Effector memory CD8-positive, alpha-beta T cell (primary cell): ENCODE measurements around the gene NPAS1.
A peak's percentile ranks its signal among the peaks of the same experiment; 100 is the strongest.
"Not testable (repeated sequence)": the region's sequence is repeated elsewhere in the genome, so short reads cannot be mapped to it uniquely, and the experiment has no call there.

Source experiments
- ATAC-seq: fragments of 150-1000 bp; cut with Tn5 transposase; replicated peaks from 2 replicates; pipeline ENCODE4 v1.10.0; 2021; ENCODE audit warnings: mild to moderate bottlenecking, moderate library complexity
- DNase-seq, 3 experiments: peaks; one replicate each; pipeline ENCODE4 v3.0.0; 2021
- H3K27ac Mint-ChIP-seq, 2 donors: one replicate each; pipeline ENCODE4 v1.8.0; 2022; ENCODE audit warnings: mild to moderate bottlenecking in 2 of 2, mixed read lengths in 2 of 2, moderate library complexity in 2 of 2
- H3K27me3 Mint-ChIP-seq, 2 donors: one replicate each; pipeline ENCODE4 v1.8.0; 2022; ENCODE audit warnings: mixed read lengths in 2 of 2
- H3K36me3 Mint-ChIP-seq: one replicate; pipeline ENCODE4 v1.8.0; 2022; ENCODE audit warnings: mild to moderate bottlenecking, moderate library complexity, mixed read lengths; ENCODE audit not compliant: insufficient read depth
- H3K4me1 Mint-ChIP-seq, 2 donors: one replicate each; pipeline ENCODE4 v1.8.0; 2022; ENCODE audit warnings: low read depth in 2 of 2, mixed read lengths in 2 of 2
- H3K4me3 Mint-ChIP-seq, 2 donors: one replicate each; pipeline ENCODE4 v1.8.0; 2022; ENCODE audit warnings: mild to moderate bottlenecking in 2 of 2, mixed read lengths in 2 of 2, moderate library complexity in 2 of 2
- H3K9me3 Mint-ChIP-seq, 2 donors: one replicate each; pipeline ENCODE4 v1.8.0; 2022; ENCODE audit warnings: mixed read lengths in 2 of 2

NPAS1 gene

GRCh38 chr19:46999377-46999776 lies 20.3 kb upstream of the NPAS1 start:
- peaks cover 5 to 11% of the 10 kb centered on the region in 2 donors for H3K4me1 Mint-ChIP-seq
- no peak overlapping the region for H3K27ac Mint-ChIP-seq
- ATAC-seq (no peak), DNase-seq (no peak)
- H3K4me3 Mint-ChIP-seq: no peak overlapping the region
- H3K27me3 Mint-ChIP-seq: no peaks in the 10 kb centered on the region
- peaks cover 32% of the 10 kb centered on the region for H3K36me3 Mint-ChIP-seq
- H3K9me3 Mint-ChIP-seq: no peaks in the 10 kb centered on the region

DNA sequence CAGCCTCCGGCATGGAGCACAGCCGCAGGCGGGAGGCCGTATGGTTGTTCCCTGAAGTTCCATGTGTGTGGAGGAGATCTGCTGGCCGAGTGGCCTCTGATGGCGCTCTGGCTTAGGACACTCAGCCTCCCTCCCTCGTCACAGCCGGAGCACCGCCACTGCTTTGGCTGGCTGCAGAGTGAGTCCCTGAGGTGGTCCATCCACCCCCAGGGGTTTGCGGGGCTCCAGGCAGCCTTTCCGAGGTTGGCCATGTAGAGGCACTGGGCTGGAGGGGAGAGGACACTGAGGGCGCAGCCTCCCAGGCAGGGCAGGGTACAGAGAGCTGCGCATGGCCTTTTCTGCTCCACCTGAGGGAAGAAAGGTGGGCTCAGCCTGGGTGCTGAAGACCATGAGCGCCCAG lies 19.8 kb upstream of the NPAS1 start:
- Mint-ChIP-seq H3K27ac (no peak overlapping the region), H3K4me1 (peaks cover 5 to 11% of the 10 kb centered on the region in 2 donors), H3K4me3 (no peak overlapping the region), H3K36me3 (peaks cover 31% of the 10 kb centered on the region), H3K9me3 (no peaks in the 10 kb centered on the region), H3K27me3 (no peaks in the 10 kb centered on the region)
- ATAC-seq (no peak), DNase-seq (no peak)

DNA sequence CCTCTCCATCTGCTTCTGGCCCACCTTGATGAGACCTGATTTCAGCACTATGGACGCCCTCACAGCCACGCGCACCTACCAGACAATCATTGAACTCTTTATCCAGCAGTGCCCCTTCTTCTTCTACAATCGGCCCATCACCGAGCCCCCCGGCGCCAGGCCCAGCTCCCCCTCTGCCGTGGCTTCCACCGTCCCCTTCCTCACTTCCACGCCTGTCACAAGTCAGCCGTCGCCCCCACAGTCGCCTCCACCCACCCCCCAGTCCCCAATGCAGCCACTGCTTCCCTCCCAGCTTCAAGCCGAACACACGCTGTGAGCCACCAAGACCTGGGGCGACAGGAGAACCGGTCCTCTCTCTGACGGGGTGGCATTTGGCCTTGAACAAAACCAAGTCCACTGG lies 19.3 kb upstream of the NPAS1 start:
- Mint-ChIP-seq H3K27me3 (no peaks in the 10 kb centered on the region), H3K9me3 (no peaks in the 10 kb centered on the region), H3K36me3 (peaks cover 31% of the 10 kb centered on the region), H3K4me3 (no peak overlapping the region), H3K27ac (no peak overlapping the region), H3K4me1 (peaks cover 5 to 11% of the 10 kb centered on the region in 2 donors)
- DNase-seq (no peak), ATAC-seq (no peak)

- Mint-ChIP-seq H3K27ac (peak overlapping the region in 1 of 2 donors; percentile 4), H3K36me3 (peaks cover 31% of the 10 kb centered on the region), H3K4me1 (peaks cover 14% of the 10 kb centered on the region in 2 donors), H3K9me3 (no peaks in the 10 kb centered on the region), H3K4me3 (no peak overlapping the region), H3K27me3 (no peaks in the 10 kb centered on the region)
- ATAC-seq (no peak), DNase-seq (no peak)
These were observed 18.1 kb upstream of the NPAS1 start for GRCh38 chr19:47001584-47001983.

GRCh38 chr19:47002106-47002766 lies 17.4 kb upstream of the NPAS1 start:
- Mint-ChIP-seq H3K4me1 (peaks cover 14 to 15% of the 10 kb centered on the region in 2 donors), H3K36me3 (peaks cover 28% of the 10 kb centered on the region), H3K27ac (no peak overlapping the region), H3K4me3 (no peak overlapping the region), H3K9me3 (no peaks in the 10 kb centered on the region), H3K27me3 (no peaks in the 10 kb centered on the region)
- DNase-seq: no peak
- no peak for ATAC-seq

GRCh38 chr19:47002853-47003610 lies 16.6 kb upstream of the NPAS1 start:
- DNase-seq (no peak), ATAC-seq (no peak)
- peaks cover 14 to 15% of the 10 kb centered on the region in 2 donors for H3K4me1 Mint-ChIP-seq
- H3K27ac Mint-ChIP-seq: peak overlapping the region in 1 of 2 donors; percentile 65
- peaks cover 26% of the 10 kb centered on the region for H3K36me3 Mint-ChIP-seq
- no peaks in the 10 kb centered on the region for H3K9me3 Mint-ChIP-seq
- H3K4me3 Mint-ChIP-seq: no peak overlapping the region
- no peaks in the 10 kb centered on the region for H3K27me3 Mint-ChIP-seq

DNA sequence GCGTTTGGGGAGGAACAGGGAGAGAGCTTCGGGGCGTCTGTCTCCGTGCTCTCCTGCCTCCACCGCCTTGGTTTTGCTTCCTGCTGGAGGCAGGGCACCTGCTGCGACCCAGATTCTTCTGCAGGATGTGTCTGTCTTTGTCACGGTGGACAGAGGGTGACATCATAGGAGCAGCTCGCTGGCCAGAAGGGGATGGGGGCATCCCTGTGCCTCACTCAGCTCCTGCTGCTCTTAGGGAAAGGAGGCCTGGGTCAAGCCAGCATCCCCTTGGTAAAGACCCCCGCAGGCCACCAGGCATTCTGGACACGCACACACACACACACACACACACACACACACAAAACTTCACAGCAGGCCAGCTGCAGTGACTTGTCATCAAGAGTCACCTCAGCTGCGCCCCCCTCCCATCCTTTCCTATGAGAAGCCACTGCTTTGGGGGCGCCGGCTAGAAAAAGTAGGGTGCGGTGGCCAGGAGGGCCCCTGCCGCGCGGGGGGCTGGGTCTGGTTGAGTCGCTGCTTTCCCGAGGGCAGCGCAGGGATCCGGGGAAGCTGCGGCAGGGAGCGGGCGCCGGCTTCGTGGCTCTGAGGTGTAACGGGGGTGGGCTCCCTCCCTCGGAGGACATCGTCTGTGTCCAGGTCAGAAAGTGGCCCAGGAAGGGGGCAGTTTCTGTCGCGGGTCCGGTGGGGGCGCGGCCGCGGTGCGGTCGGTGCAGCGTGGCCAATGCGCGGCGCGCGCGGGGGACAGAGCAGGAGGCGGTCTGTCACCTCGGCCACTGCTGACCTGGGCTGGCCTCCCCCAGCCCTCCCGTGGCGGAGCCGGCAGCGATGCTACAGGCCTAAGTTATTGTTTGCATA lies 15.8 kb upstream of the NPAS1 start:
- Mint-ChIP-seq H3K4me3 (no peak overlapping the region), H3K9me3 (no peaks in the 10 kb centered on the region), H3K4me1 (peaks cover 14 to 15% of the 10 kb centered on the region in 2 donors), H3K36me3 (peaks cover 25% of the 10 kb centered on the region), H3K27me3 (no peaks in the 10 kb centered on the region), H3K27ac (peak overlapping the region in 1 of 2 donors; percentile 56)
- no peak for DNase-seq
- peak; percentile 32 for ATAC-seq

GRCh38 chr19:47005164-47005641 lies 14.4 kb upstream of the NPAS1 start:
- DNase-seq: no peak
- H3K36me3 Mint-ChIP-seq: peaks cover 23% of the 10 kb centered on the region
- no peak for ATAC-seq
- no peaks in the 10 kb centered on the region for H3K27me3 Mint-ChIP-seq
- H3K4me3 Mint-ChIP-seq: no peak overlapping the region
- peaks cover 14 to 15% of the 10 kb centered on the region in 2 donors for H3K4me1 Mint-ChIP-seq
- H3K9me3 Mint-ChIP-seq: no peaks in the 10 kb centered on the region
- H3K27ac Mint-ChIP-seq: peak overlapping the region; percentile 33 to 56

- Mint-ChIP-seq H3K4me1 (peaks cover 14 to 15% of the 10 kb centered on the region in 2 donors), H3K27ac (peak overlapping the region; percentile 1 to 33), H3K36me3 (peaks cover 23% of the 10 kb centered on the region), H3K4me3 (no peak overlapping the region), H3K9me3 (no peaks in the 10 kb centered on the region), H3K27me3 (no peaks in the 10 kb centered on the region)
- peak; percentile 36 for ATAC-seq
- DNase-seq: no peak
These were observed 13.8 kb upstream of the NPAS1 start for GRCh38 chr19:47005873-47006272.

DNA sequence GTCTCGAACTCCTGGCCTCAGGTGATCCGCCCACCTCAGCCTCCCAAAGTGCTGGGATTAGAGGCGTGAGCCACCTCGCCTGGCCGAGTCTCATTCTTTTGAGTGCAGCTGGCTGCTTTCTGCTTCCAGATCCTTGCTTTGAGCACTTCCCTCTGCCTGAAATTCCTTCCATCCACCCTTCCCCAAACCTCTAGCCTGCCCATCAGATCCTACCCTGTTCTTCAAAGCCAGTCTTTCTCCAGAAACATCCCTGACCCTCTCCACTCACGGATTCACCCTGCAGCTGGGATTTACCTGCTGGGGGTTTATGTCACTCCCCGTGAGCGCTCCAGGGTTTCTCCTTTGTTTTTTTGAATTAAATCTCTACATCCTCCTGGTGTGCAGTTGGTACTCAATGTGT lies 13.1 kb upstream of the NPAS1 start:
- Mint-ChIP-seq H3K4me3 (no peak overlapping the region), H3K9me3 (no peaks in the 10 kb centered on the region), H3K27ac (peak overlapping the region in 1 of 2 donors; percentile 41), H3K36me3 (peaks cover 23% of the 10 kb centered on the region), H3K4me1 (peaks cover 14 to 15% of the 10 kb centered on the region in 2 donors), H3K27me3 (no peaks in the 10 kb centered on the region)
- ATAC-seq (no peak), DNase-seq (no peak)

DNA sequence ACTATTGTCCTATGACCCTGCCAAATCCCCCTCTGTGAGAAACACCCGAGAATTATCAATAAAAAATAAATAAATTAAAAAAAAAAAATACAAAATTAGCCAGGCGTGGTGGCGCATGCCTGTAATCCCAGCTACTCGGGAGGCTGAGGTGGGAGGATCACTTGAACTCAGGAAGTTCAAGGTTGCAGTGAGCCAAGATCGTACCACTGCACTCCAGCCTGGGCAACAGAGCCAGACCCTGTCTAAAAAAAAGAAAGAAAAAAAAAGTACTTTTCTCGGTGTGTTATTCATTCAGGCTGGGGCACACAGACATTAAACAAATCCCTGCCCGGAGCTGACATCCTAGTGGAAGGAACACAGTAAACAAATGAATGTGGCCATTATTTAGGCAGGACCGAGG lies 9.1 kb upstream of the NPAS1 start:
- Mint-ChIP-seq H3K36me3 (peaks cover 28% of the 10 kb centered on the region), H3K4me1 (peaks cover 11 to 19% of the 10 kb centered on the region in 2 donors), H3K27me3 (peaks cover 8 to 13% of the 10 kb centered on the region in 2 donors)
- H3K9me3 Mint-ChIP-seq, H3K4me3 Mint-ChIP-seq, DNase-seq, ATAC-seq, H3K27ac Mint-ChIP-seq: not testable (repeated sequence)

GRCh38 chr19:47012617-47013016 lies 7.0 kb upstream of the NPAS1 start:
- Mint-ChIP-seq H3K27me3 (peaks cover 8 to 13% of the 10 kb centered on the region in 2 donors), H3K4me3 (peak overlapping the region in 1 of 2 donors; percentile 10), H3K36me3 (peaks cover 28% of the 10 kb centered on the region), H3K4me1 (peaks cover 8 to 10% of the 10 kb centered on the region in 2 donors), H3K9me3 (no peaks in the 10 kb centered on the region), H3K27ac (no peak overlapping the region)
- ATAC-seq: no peak
- DNase-seq: no peak

- Mint-ChIP-seq H3K27me3 (peaks cover 8 to 13% of the 10 kb centered on the region in 2 donors), H3K4me3 (peak overlapping the region; percentile 32 to 53), H3K4me1 (peaks cover 8 to 10% of the 10 kb centered on the region in 2 donors), H3K27ac (no peak overlapping the region), H3K9me3 (no peaks in the 10 kb centered on the region), H3K36me3 (peaks cover 25% of the 10 kb centered on the region)
- DNase-seq: peak; percentile 60 to 70 (median 62)
- ATAC-seq: peak; percentile 87
These were observed 6.6 kb upstream of the NPAS1 start for GRCh38 chr19:47013041-47013517.
